Lower leg skin (tissue), 4 donors: Measurements from ENCODE around the gene MAST3. TPM values are rescaled to one million over a fixed set of nuclear protein-coding genes. Genes with fewer than 3 reads are reported as not detected.
A peak's percentile ranks its signal among the peaks of the same experiment; 100 is the strongest.

ENCODE experiments used
- DNase-seq, 2 donors: peaks; one replicate each; pipeline ENCODE4 v3.0.0-alpha.2; 2019; ENCODE audit warnings: low spot score in 2 of 2
- H3K4me3 ChIP-seq: fragments of 200-600 bp; sonication (generic); 2 replicates; pipeline ENCODE4 v1.5.1; 2017; ENCODE audit warnings: mild to moderate bottlenecking, low read depth; ENCODE audit not compliant: poor library complexity, severe bottlenecking
- CTCF ChIP-seq, 3 donors: fragments of 450-650 bp; IDR thresholded peaks; one replicate each; pipeline ENCODE4 v1.5.1; 2016; ENCODE audit warnings: antibody characterized with exemption in 3 of 3, mild to moderate bottlenecking in 3 of 3, moderate library complexity in 2 of 3
- POLR2A ChIP-seq, 2 donors: fragments of 450-650 bp; IDR thresholded peaks; one replicate each; pipeline ENCODE4 v1.6.1; 2016 to 2017; ENCODE audit warnings: antibody characterized with exemption in 2 of 2, mild to moderate bottlenecking in 1 of 2, moderate library complexity in 1 of 2
- WGBS, 2 donors: methylation state at CpG; one replicate each; pipeline ENCODE4 v1.1.5; 2018; 5-methylcytosine and 5-hydroxymethylcytosine counted together
- intact Hi-C: fragments of 100-400 bp; cut with DNase I; formaldehyde crosslinking; loops from one replicate; pipeline ENCODE4 v1.15.0; 2023; ENCODE audit warnings: low total_unique reads
- total RNA-seq, 4 donors: library from RNA; depleted of rRNA; stranded (reverse); fragments of >200 nt; gene quantifications; one replicate each; pipeline ENCODE4 v1.1.0, GENCODE V29; 2016

Gene MAST3
- total RNA-seq, 4 donors from 2014 or later = 12.9 to 19.8 (median 17.0) TPM

DNA sequence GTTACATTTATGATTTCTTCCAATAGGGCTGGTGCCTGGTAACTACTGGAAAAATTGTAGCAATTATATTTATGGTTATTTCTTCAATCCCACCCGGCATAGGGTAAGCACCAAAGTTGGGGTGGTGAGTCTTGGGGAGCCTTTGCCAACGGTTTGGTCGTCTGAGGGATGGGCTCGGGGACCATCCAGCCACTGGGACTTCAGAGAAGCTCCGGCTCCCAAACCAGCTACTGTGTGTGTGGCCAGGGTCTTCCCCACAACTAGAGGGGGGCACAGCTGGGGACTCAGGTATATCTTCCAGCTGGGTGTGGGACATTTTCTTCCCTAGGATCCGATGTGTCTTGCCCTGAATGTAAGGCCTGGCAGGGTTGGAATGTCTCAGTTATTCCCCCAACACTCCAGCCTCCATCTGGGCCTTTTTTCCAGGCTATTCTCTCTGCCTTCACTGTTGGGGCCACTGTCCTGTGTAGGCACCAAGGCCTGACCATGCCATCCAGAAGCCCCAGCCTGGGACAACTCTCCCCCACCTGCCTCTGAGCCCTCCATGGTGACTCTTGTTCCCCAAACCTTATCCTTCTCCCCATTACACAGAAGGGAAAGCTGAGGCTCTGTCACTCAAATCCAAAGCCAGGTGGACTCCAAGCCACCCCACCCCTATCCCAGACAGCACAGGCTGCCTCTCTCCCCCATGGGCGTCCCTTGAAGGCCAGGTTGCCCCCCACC lies 74.9 kb downstream of the MAST3 start:
- no peak for DNase-seq
- 81 to 84% methylated on average over 7 of the region's 7 CpGs for WGBS, 2 donors
- H3K4me3 ChIP-seq = no peak overlapping the region
- TF ChIP-seq CTCF (IDR thresholded peaks at IDR 0.05) (no peak), POLR2A (IDR thresholded peaks at IDR 0.05) (no peak)
- intact Hi-C loops = no loop called here

DNA sequence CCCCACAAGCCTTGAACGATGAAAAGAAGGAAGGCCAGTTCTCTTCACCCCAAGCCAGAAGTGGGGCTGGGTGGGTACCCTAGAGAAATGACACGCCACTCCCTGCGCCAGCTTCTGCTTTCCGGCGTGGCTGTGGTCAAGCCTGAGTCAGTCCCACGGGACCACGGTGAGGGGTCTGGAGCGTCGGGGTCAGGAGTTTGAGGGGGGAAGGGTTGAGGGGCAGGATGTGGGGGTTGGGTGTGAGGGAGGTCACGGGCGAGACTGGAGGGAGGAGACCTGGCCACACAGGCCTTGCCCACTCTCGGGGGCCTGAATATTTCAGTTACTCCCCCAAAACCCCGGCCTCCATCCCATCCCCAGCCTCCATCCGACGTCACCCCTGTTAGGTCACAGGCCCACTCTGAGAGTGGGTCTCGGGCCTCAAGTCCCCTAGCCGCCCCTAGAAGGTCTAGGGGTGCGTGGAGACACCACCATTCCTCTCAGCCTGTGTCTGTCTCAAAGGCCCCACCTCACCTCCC lies 75.5 kb downstream of the MAST3 start:
- DNase-seq = peak in 1 of 2 donors; percentile 92
- 47 to 61% methylated on average over 18 of the region's 18 CpGs for WGBS, 2 donors
- TF ChIP-seq POLR2A (IDR thresholded peaks at IDR 0.05) = no peak
- no peak for TF ChIP-seq CTCF (IDR thresholded peaks at IDR 0.05)
- no peak overlapping the region for H3K4me3 ChIP-seq
- intact Hi-C loops = no loop called here

- TF ChIP-seq POLR2A (IDR thresholded peaks at IDR 0.05) (peak in 1 of 2 donors; percentile 12), CTCF (IDR thresholded peaks at IDR 0.05) (no peak)
- DNase-seq = peak; percentile 65 to 95
- H3K4me3 ChIP-seq = peak within 1 kb of the TSS; percentile 60
- 1% methylated on average over 34 to 36 of the region's 47 CpGs for WGBS, 2 donors
- intact Hi-C loops = no loop called here
Observed at GRCh38 chr19:18173572-18174288, 76.2 kb downstream of the MAST3 start, which contains the start of gene IFI30. TSS of gene IFI30 (plus strand) at chr19:18173813. CDS start at chr19:18173842, 29 bp downstream.

DNA sequence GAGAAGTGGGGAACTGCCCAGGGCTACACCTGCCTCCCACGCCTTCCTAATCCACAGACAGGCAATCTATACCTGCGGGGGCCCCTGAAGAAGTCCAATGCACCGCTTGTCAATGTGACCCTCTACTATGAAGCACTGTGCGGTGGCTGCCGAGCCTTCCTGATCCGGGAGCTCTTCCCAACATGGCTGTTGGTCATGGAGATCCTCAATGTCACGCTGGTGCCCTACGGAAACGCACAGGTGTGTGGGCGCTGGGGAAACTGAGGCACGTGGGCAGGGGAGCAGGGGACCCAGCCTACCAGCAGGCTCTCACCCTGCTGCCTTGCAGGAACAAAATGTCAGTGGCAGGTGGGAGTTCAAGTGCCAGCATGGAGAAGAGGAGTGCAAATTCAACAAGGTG lies 77.4 kb downstream of the MAST3 start:
- intact Hi-C loops = no loop called here
- 85 to 88% methylated on average over 11 of the region's 11 CpGs for WGBS, 2 donors
- no peak for DNase-seq
- TF ChIP-seq POLR2A (IDR thresholded peaks at IDR 0.05) (no peak), CTCF (IDR thresholded peaks at IDR 0.05) (no peak)
- H3K4me3 ChIP-seq = no peak overlapping the region

DNA sequence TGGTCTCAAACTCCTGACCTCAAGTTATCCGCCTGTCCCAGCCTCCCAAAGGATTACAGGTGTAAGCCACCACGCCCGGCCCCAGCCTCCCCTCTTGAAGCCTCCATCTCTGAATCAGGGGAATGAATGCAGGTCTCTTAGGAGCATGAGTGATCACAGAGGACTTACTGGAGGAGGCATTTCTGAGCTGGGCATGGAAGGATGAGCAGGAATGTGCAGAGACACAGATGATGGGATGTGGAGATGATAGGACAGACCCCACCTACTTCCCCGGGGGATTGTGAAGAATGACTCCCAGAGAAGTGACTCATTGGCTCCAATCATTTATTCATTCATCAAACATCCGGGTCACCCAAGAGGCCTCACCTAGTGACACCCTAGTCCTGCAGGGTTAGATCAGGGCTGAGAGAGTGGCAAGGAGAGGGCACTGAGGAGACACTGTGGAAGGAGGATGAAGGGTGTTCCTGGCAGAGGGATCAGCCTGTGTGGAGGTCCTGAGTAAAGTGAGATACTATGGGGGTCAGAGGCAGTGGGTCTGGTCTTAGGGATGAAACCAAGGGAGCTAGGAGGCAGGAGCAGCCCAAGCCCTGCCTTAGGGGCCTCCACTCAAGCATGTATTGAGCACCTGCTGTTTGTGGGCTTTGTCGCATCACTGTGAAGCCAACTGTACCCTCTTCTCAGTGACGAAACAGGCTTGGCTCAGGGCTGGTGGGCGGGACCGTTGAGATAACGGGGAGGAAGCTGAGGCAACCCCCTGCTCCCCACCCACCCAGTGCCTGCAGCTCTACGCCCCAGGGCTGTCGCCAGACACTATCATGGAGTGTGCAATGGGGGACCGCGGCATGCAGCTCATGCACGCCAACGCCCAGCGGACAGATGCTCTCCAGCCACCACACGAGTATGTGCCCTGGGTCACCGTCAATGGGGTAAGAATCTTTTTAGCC lies 79.1 kb downstream of the MAST3 start:
- DNase-seq = no peak
- TF ChIP-seq POLR2A (IDR thresholded peaks at IDR 0.05) (no peak), CTCF (IDR thresholded peaks at IDR 0.05) (no peak)
- WGBS, 2 donors = 77 to 88% methylated on average over 15 to 19 of the region's 19 CpGs

More for the DNA sequence above, 79.1 kb downstream of the MAST3 start:
- intact Hi-C loops = no loop called here
- no peak overlapping the region for H3K4me3 ChIP-seq
